WI38 (cell line): ENCODE results near the gene CTDSPL.
"Not testable (repeated sequence)": the region's sequence is repeated elsewhere in the genome, so short reads cannot be mapped to it uniquely, and the experiment has no call there.

Experiments used
- H3K4me3 ChIP-seq: 2 replicates; pipeline ENCODE4 v1.5.1; 2011; ENCODE audit warnings: low read depth, mild to moderate bottlenecking, control low read depth, low read length
- TF ChIP-seq, protein P1 (sequence below): IDR thresholded peaks from 2 replicates; pipeline ENCODE4 v1.5.1; 2012; ENCODE audit warnings: low read depth, mild to moderate bottlenecking, control low read depth, low read length

The CTDSPL gene

GRCh38 chr3:38030126-38031021 lies 168.7 kb downstream of the CTDSPL start:
- peak overlapping the region; percentile 68 for H3K4me3 ChIP-seq
- TF ChIP-seq, protein P1, sequence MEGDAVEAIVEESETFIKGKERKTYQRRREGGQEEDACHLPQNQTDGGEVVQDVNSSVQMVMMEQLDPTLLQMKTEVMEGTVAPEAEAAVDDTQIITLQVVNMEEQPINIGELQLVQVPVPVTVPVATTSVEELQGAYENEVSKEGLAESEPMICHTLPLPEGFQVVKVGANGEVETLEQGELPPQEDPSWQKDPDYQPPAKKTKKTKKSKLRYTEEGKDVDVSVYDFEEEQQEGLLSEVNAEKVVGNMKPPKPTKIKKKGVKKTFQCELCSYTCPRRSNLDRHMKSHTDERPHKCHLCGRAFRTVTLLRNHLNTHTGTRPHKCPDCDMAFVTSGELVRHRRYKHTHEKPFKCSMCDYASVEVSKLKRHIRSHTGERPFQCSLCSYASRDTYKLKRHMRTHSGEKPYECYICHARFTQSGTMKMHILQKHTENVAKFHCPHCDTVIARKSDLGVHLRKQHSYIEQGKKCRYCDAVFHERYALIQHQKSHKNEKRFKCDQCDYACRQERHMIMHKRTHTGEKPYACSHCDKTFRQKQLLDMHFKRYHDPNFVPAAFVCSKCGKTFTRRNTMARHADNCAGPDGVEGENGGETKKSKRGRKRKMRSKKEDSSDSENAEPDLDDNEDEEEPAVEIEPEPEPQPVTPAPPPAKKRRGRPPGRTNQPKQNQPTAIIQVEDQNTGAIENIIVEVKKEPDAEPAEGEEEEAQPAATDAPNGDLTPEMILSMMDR = no peak

GRCh38 chr3:38031022-38031994 lies 169.6 kb downstream of the CTDSPL start:
- TF ChIP-seq, protein P1 = no peak
- no peak overlapping the region for H3K4me3 ChIP-seq

DNA sequence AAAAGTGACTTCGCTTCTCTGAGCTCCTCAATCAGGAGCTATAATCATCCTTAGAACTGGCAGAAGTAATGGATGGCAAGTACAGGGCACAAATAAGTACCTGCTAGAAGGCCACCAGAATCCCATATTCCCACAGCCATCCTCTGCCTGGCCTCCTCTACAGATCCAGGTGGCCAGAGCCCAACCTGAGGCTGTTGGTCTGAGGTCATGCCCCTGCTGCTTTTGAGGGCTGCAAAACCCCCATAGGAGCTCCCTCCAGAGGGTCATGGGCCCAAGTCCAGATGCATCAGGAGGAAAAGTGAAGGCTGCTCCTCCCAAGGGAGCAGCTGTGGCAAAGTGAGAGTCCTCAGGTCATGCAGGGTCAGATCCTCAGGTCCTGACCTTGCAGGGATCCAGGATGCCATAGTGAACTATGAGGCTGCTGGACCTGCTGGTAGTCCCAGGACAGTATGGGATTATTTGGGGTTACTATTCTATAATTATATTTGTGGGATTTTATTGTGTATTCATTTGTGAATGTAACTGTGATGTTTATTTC lies 170.7 kb downstream of the CTDSPL start:
- TF ChIP-seq, protein P1 = no peak
- no peak overlapping the region for H3K4me3 ChIP-seq

DNA sequence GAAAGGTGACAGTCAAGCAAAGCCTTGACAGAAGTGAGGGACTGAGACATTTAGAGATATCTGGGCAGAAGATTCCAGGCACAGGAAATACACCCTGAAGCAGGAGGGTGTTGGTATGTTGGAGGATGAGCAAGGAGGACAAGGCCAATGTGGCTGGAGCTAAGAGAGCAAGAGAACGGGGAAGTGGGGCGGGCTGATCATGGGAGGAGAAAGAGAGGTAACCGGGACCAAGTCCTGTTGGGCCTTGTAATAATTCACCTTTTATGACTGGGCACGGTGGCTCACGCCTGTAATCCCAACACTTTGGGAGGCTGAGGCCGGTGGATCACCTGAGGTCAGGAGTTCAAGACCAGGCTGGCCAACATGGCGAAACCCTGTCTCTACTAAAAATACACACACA lies 171.9 kb downstream of the CTDSPL start:
- not testable (repeated sequence) for H3K4me3 ChIP-seq
